ENCODE results near the gene ANO2.

The ANO2 gene

DNA sequence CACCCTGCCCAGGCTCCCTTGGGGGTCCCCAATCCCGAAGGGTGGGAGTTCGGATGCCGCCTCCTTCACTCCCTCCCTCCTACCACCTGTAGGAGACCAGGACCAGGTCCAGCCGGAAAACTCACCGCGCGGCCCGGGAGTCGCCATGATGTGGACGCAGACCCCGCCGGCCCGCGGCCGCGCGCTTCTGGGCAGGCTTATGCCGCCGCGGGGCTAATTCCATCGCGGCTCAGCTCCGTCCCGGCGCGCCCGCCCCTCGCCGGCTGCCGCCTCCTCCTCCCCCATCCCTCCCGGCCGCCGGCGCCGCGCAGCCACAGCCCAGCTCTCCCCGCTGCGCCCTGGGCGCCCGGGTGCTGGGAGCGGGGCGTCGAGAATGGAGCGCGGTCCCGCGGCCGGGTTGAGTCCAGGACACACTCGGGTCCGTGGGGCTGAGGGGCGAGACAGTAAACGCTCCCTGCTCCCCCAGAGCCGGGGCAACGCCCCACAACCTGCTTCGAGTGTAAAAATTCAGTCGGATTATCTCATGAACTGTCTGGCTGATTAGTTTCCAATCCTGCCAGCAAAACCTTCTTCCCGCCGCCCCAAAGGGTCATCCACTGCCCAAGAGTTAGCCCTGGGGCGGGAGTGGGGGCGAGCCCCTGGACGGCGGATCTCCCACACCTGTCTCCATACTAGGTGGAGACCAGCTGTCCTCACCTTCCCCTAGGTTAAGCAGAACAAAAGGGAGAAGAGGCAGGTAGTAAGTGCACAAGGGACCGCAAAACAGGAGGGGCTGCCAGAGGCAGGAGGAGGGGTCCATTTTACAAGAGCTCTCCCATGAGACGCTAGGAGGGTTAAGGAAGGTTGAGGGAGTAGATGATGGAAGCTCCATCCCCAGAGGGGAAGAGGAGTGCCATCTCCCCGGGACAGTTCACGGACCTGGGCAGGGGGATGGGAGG is at the start of gene ANO2:
Gene ANO2 (minus strand): TSS at position 189 of the 938 bp plus-strand sequence. CDS start 42 bp downstream, at position 147.
- peak in 1 of 2 experiments; percentile 48 for DNase-seq

GRCh38 chr12:5989621-5990020 is 44.6 kb upstream of the ANO2 start:
- DNase-seq, result no peak

DNA sequence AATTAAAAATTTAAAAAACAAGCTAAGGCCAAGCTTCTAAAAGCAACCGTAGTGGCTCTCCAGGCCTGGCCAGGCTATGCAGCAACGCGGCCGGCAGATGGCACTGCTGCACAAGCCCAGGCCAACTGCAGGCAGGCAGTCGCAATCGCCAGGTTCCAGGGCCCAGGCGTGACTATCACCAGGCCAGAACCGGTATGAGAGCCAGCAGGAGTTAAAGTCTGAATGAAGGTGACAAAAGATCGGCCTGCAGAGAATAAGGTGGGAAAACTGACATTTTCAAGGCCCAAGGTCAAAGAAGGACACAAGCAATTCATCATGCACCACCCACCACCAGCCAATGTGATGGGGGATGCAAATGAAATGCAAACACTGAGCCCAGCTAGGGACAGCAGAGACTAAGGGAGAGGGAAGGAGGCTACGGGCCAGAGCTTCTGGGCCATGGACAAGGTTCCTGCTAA is 43.6 kb upstream of the ANO2 start:
- peak; percentile 68 to 79 for DNase-seq

GRCh38 chr12:5988088-5988487 is 43.0 kb upstream of the ANO2 start:
- peak in 1 of 2 experiments; percentile 22 for DNase-seq

DNA sequence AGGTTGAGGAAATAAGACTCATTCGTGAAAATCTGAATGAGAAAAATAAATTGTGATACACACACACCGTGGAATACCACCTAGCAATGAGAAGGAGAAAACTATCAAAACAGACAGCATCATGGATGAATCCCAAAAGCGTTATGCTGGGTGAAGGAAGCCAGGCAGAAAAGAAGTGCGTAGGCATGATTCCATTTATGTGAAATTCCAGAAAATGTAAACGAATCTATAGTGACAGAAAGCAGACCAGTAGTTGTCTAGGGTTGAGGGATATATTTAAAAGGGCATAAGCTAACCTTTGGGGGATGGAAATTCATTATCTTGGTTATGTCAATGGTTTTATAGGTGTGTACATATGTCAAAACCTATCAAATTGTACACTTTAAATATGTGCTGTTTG is 42.5 kb upstream of the ANO2 start:
- no peak for DNase-seq

GRCh38 chr12:5985471-5985870 is 40.4 kb upstream of the ANO2 start:
- no peak for DNase-seq

GRCh38 chr12:5984873-5985272 is 39.8 kb upstream of the ANO2 start:
- DNase-seq, result no peak

- DNase-seq, result no peak
Measured at GRCh38 chr12:5982106-5982505, 37.0 kb upstream of the ANO2 start.

DNA sequence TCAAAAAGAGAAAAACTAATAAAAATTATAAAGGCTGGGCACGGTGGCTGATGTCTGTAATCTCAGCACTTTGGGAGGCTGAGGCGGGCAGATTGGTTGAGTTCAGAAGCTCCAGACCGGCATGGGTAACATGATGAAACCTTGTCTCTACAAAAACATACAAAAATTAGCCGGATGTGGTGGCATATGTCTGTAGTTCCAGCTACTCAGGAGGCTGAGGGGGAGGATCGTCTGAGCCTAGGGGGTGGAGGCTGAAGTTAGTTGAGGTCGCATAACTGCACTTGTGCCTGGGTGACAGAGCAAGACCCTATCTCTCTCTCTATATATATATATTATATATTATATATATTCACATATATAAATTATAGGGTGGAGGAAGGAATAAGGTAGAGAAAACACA is 32.5 kb upstream of the ANO2 start:
- no peak for DNase-seq

DNA sequence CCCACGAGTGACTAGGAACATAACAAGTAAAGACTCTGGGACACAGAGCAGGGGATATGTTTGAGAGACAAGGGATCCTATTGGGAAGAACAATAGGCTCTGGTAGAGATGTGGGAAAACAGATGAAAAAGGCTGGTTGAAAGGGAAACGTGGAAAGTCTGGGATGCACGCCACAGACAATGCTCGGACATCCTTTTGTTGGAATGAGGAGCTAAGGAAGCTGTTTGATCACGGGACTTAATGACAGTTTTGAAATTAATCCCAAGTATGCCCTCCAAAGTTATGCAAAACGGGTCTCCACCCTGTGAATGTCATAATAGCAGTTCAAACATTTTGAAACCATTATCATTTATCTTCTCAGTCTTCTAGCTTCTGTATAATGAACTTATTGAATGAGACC is 31.7 kb upstream of the ANO2 start:
- DNase-seq, result no peak

GRCh38 chr12:5976196-5976595 is 31.1 kb upstream of the ANO2 start:
- no peak for DNase-seq

- no peak for DNase-seq
Measured at GRCh38 chr12:5973461-5974115, 28.5 kb upstream of the ANO2 start.

DNA sequence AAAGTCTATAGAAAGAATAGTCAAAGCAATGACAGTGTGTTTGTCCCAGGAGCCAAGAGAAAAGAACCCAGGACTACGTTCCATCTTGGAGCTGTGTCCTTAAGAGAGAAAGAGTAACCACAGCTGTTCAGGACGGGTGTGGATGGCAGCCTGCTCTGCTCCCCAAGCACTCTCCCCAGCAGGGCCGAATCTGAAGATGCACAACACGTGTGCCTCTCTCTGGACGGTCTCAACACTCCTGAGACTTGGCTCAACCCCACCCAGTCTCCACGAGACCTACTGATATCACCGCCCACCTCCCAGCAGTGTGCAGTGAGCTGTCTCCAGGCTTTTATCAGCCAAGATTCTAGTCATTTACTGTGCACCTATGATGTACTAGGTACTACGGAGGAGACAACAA is 27.3 kb upstream of the ANO2 start:
- no peak for DNase-seq

- DNase-seq, result no peak
Measured at GRCh38 chr12:5971194-5971850, 26.3 kb upstream of the ANO2 start.

- DNase-seq, result no peak
Measured at GRCh38 chr12:5969974-5970690, 25.1 kb upstream of the ANO2 start.

DNA sequence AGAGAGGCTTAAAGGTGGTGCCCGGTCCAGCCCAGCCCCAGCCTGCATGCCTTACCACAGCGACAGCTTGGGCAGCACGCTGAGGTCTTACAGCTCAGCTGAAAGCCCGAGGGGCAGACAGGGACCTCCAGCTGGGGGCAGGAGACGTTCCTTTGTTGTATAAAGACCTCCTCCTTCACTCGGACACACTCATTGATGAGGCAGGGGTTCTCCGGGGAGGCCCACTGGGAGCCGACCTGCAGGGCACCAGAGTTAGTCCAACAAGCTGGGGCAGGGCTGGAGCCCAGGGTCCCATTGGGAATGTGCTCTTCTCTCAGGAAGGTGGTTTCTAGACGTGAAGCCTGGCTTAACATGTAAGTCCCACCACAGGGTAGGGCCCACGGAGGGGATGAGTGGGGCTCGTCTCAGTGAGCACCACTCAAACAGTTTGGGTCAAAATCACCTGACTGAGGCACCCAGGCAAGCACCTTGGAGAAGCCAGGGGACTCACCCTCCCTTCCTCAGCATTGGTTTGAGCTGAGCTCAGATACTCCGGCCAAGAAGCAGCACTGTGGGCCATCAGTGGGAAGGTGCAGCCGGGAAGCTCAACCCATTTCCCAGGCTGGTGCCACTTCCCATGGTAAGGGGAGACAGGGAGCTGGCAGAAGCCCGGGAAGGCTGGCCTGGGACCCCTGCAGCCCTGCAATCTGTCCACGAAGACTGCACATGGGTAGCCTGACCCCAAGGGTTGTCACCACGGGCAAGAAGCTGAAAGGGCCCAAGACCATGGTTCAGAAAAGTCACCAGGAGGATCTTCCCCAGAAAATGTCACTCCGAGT is 24.3 kb upstream of the ANO2 start:
- no peak for DNase-seq

- DNase-seq, result no peak
Measured at GRCh38 chr12:5967645-5968415, 22.8 kb upstream of the ANO2 start.

GRCh38 chr12:5966486-5967095 is 21.5 kb upstream of the ANO2 start:
- no peak for DNase-seq

DNA sequence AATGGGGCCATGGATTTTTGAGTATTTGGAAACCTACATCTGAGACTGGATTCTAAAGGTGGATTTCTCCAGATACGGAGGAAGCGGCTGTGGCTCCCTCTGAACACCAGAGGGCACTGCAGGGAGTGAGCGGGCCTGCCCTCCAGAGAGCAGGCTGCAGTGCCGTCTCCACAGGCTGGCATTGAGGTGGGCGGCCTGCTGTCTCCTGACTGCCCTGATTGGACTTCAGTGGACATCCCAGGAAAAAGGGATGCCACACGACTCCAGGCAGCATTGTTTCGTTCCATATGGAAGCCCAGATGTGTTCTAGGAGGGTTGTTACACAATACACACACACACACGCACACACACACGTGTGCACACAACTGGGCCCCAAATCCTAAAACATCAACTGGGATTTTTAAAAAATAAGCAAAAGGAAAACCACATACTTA is 20.9 kb upstream of the ANO2 start:
- DNase-seq, result peak; percentile 42 to 43
